Spleen (tissue), 11 donors: ENCODE data around the gene BCL7C. TPM values are rescaled to one million over a fixed set of nuclear protein-coding genes. Genes with fewer than 3 reads are reported as not detected.

Experiments
- DNase-seq: peaks from one replicate; pipeline ENCODE4 v3.0.0-alpha.2; 2020
- H3K27ac ChIP-seq, 8 donors: fragments of 200-600 bp; sonication (generic) in 7 of 8; 1 replicate in 4 of 8; 2 replicates in 4 of 8; pipeline versions ENCODE4 v1.5.0 to v1.8.0; 2016 to 2021; ENCODE audit warnings: inconsistent platforms in 4 of 8, mild to moderate bottlenecking in 4 of 8, moderate library complexity in 1 of 8
- H3K27me3 ChIP-seq, 7 donors: fragments of 200-600 bp; sonication (generic) in 6 of 7; replicated peaks in 1 of 7; 1 replicate in 4 of 7; 2 replicates in 3 of 7; pipeline versions ENCODE4 v1.5.0 to v1.8.0; 2016 to 2021; ENCODE audit warnings: inconsistent platforms in 3 of 7, mild to moderate bottlenecking in 1 of 7
- H3K36me3 ChIP-seq, 6 donors: fragments of 200-600 bp; sonication (generic) in 5 of 6; 1 replicate in 4 of 6; 2 replicates in 2 of 6; pipeline versions ENCODE4 v1.5.0 to v1.8.0; 2016 to 2021; ENCODE audit warnings: inconsistent platforms in 2 of 6
- H3K4me1 ChIP-seq, 6 donors: fragments of 200-600 bp; sonication (generic) in 5 of 6; 1 replicate in 3 of 6; 2 replicates in 3 of 6; pipeline versions ENCODE4 v1.5.0 to v1.8.0; 2016 to 2021; ENCODE audit warnings: inconsistent platforms in 3 of 6
- H3K4me3 ChIP-seq, 8 donors: fragments of 200-600 bp; sonication (generic) in 7 of 8; 1 replicate in 4 of 8; 2 replicates in 4 of 8; pipeline versions ENCODE4 v1.5.0 to v1.8.0; 2016 to 2021; ENCODE audit warnings: inconsistent platforms in 4 of 8, mild to moderate bottlenecking in 4 of 8, moderate library complexity in 2 of 8
- H3K9me3 ChIP-seq, 8 donors: fragments of 200-600 bp; sonication (generic) in 7 of 8; 1 replicate in 4 of 8; 2 replicates in 4 of 8; pipeline versions ENCODE4 v1.5.0 to v1.8.0; 2016 to 2021; ENCODE audit warnings: inconsistent platforms in 4 of 8
- POLR2A ChIP-seq, 3 donors: fragments of 450-650 bp; IDR thresholded peaks; one replicate each; pipeline ENCODE4 v1.5.1; 2017; ENCODE audit warnings: antibody characterized with exemption in 3 of 3, mild to moderate bottlenecking in 1 of 3
- POLR2AphosphoS5 ChIP-seq, 3 donors: sonication (generic); formaldehyde crosslinking; IDR thresholded peaks; one replicate each; pipeline ENCODE4 v1.5.1; 2017; ENCODE audit warnings: antibody characterized with exemption in 3 of 3
- whole genome bisulfite sequencing, 5 donors: extraction: QIAGEN DNeasy Blood & Tissue Kit in 3 of 5; methylation state at CpG; one replicate each; pipeline versions ENCODE4 v1.1.5 to v1.1.7; 2013 to 2018; 5-methylcytosine and 5-hydroxymethylcytosine counted together
- intact Hi-C: fragments of 100-400 bp; cut with DNase I; formaldehyde crosslinking; loops from one replicate; pipeline ENCODE4 v1.15.0; 2023; ENCODE audit warnings: low total_unique reads
- polyA plus RNA-seq, 3 donors: library from polyadenylated mRNA; stranded (reverse); fragments of 200-250 nt; gene quantifications; one replicate each; pipeline ENCODE4 v1.2.1, GENCODE V29; 2013
- total RNA-seq, 7 donors: library from RNA; depleted of rRNA in 3 of 7; stranded (reverse); fragments of >200 nt in 3 of 7; fragmentation: NEBNext Ultra II Directional in 4 of 7; extraction: Animal tissue kit (Norgen Biotek cat#: 25700) in 4 of 7; gene quantifications; one replicate each; pipeline versions ENCODE4 v1.1.0 to v1.2.1, GENCODE V29; 2016 to 2021
- TF ChIP-seq, protein P1 (sequence below), 11 experiments: fragments of 200-600 bp in 7 of 11; fragments of 450-650 bp in 4 of 11; sonication (generic) in 4 of 11; IDR thresholded peaks in 8 of 11; conservative IDR thresholded peaks in 3 of 11; 1 replicate in 7 of 11; 2 replicates in 4 of 11; pipeline versions ENCODE4 v1.4.0 to v1.8.0; 2016 to 2021; ENCODE audit warnings: antibody characterized with exemption in 11 of 11, inconsistent platforms in 4 of 11, mild to moderate bottlenecking in 1 of 11
- donor health status: healthy with polysubstance abuse.
- donor health status: DM: no; HTN: no; CAD: no; lungs with moderate emphysema.
- donor health status: DM: no; HTN: no; CAD: no.
- donor health status: Bipolar disorder and iron deficiency.
- donor health status: healthy.
- donor health status: DM: no; HTN: no; CAD: no.
- donor health status: DM: yes; HTN: yes; CAD: no.

Gene BCL7C
- total and polyA plus RNA-seq, 10 donors: 15.5 to 38.7 (median 22.9) TPM

DNA sequence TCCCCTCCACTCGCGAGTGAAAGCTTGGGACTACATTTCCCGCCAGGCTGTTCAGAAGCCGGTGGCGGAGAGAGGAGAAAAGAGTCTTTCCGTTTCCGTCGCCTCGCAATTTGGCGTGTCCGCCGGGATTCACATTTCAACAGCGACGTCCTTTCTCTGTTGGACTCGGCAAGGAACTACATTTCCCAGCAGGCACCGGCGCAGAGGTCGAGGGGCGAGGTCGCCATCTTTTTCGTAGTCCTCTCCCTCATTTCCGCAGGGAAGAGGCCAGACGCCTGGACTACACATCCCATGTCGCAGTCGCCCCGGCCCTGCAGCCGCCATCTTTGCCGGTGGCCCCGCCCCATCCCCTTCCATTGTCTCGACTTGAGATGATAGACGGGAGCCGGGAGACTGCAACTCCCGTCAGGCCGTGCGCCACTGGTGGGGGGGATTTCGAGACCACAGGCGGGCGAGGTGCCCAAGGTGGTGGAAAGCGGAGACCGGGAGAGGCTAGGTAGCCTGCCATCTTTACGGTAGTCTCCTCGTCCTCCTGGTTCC is 28.6 kb upstream of the BCL7C start:
- no peaks in the 10 kb centered on the region for H3K9me3 ChIP-seq
- intact Hi-C loops: no loop called here
- H3K4me1 ChIP-seq: peaks cover 7 to 45% (median 22%) of the 10 kb centered on the region in 6 donors
- peak; percentile 100 for DNase-seq
- peak overlapping the region; percentile 47 to 95 (median 78) for H3K4me3 ChIP-seq
- H3K36me3 ChIP-seq: peaks cover 0 to 21% (median 4%) of the 10 kb centered on the region in 6 donors
- WGBS, 5 donors: 0 to 1% (median 0%) methylated on average over 30 to 42 of the region's 42 CpGs
- H3K27ac ChIP-seq: peak overlapping the region; percentile 89 to 99 (median 96)
- TF ChIP-seq POLR2AphosphoS5 (IDR thresholded peaks at IDR 0.05): peak; percentile 74 to 87 (median 86)
- TF ChIP-seq, protein P1, sequence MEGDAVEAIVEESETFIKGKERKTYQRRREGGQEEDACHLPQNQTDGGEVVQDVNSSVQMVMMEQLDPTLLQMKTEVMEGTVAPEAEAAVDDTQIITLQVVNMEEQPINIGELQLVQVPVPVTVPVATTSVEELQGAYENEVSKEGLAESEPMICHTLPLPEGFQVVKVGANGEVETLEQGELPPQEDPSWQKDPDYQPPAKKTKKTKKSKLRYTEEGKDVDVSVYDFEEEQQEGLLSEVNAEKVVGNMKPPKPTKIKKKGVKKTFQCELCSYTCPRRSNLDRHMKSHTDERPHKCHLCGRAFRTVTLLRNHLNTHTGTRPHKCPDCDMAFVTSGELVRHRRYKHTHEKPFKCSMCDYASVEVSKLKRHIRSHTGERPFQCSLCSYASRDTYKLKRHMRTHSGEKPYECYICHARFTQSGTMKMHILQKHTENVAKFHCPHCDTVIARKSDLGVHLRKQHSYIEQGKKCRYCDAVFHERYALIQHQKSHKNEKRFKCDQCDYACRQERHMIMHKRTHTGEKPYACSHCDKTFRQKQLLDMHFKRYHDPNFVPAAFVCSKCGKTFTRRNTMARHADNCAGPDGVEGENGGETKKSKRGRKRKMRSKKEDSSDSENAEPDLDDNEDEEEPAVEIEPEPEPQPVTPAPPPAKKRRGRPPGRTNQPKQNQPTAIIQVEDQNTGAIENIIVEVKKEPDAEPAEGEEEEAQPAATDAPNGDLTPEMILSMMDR (IDR thresholded peaks at IDR 0.05 in 8 of 11, conservative IDR thresholded peaks at IDR 0.05 in 3 of 11): peak in 1 of 11 experiments; percentile 5
- peak in 1 of 3 donors; percentile 88 for TF ChIP-seq POLR2A (IDR thresholded peaks at IDR 0.05)
- H3K27me3 ChIP-seq: no peaks in the 10 kb centered on the region

DNA sequence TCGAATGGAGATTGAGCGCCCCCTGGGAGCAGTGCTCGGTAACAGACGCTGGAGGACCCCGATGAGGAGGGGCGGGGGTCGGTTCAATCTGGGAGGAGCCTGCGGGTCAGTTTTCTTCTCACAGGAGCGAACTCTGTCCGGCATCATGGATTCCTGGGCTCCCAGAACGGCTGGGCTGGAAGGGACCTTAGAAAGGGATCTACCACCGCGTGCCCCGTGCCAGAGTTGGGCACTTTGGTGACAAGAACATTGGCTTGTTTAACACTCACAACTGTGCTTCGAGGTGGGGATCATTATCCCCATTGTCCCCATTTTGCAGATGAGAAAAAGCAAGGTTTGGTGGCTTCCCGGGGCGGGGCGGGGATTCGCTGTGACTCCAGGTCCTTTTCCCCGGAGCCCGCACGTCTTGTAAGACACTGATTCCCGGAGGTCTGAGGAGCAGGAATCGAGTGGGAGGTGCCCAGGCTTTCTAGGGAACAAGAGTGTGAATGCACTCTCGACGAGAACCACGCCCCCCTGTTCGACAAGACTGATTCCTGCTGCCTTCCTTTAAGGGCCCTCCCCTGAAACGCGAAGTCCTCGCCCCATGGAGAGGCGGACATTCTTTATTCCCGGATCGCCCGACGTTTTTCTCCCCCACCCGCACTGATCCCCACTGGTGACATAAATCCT is 28.0 kb upstream of the BCL7C start:
- no peaks in the 10 kb centered on the region for H3K9me3 ChIP-seq
- peaks cover 7 to 45% (median 22%) of the 10 kb centered on the region in 6 donors for H3K4me1 ChIP-seq
- no peaks in the 10 kb centered on the region for H3K27me3 ChIP-seq
- H3K27ac ChIP-seq: peak overlapping the region; percentile 49 to 99 (median 96)
- 0 to 1% (median 1%) methylated on average over 31 to 37 of the region's 37 CpGs for WGBS, 5 donors
- DNase-seq: peak; percentile 96
- intact Hi-C loops: loop anchor here (2.0 kb wide), 1 partner anchor 77 kb away; no protein-coding TSS in a partner anchor
- peaks cover 0 to 15% (median 1%) of the 10 kb centered on the region in 6 donors for H3K36me3 ChIP-seq
- H3K4me3 ChIP-seq: peak overlapping the region; percentile 47 to 95 (median 78)
- TF ChIP-seq, protein P1 (IDR thresholded peaks at IDR 0.05 in 8 of 11, conservative IDR thresholded peaks at IDR 0.05 in 3 of 11): peak; percentile 79 to 96 (median 92)
- TF ChIP-seq POLR2A (IDR thresholded peaks at IDR 0.05) (no peak), POLR2AphosphoS5 (IDR thresholded peaks at IDR 0.05) (peak; percentile 25 to 52 (median 36))

DNA sequence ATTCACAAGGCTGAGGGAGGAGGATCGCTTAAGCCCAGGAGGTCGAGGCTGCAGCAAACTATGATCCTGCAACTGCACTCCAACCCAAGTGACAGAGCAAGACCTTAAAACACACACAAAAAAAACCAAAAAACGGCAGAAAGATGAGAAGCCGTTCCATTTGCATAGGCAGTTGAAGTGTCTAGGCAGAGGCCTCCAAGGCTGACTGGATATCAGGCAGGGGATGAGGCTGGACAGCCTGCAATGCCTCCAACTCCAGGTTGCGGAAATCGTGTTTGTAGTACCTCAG is 27.5 kb upstream of the BCL7C start:
- DNase-seq: no peak
- peaks cover 0 to 10% (median 0%) of the 10 kb centered on the region in 6 donors for H3K36me3 ChIP-seq
- H3K27me3 ChIP-seq: no peaks in the 10 kb centered on the region
- no peaks in the 10 kb centered on the region for H3K9me3 ChIP-seq
- WGBS, 5 donors: 27 to 31% (median 29%) methylated on average over 6 of the region's 6 CpGs
- H3K4me1 ChIP-seq: peaks cover 7 to 43% (median 22%) of the 10 kb centered on the region in 6 donors
- H3K27ac ChIP-seq: peak overlapping the region; percentile 49 to 99 (median 96)
- peak overlapping the region; percentile 47 to 95 (median 78) for H3K4me3 ChIP-seq
- no peak for TF ChIP-seq POLR2AphosphoS5 (IDR thresholded peaks at IDR 0.05)
- no peak for TF ChIP-seq POLR2A (IDR thresholded peaks at IDR 0.05)
- TF ChIP-seq, protein P1 (IDR thresholded peaks at IDR 0.05 in 8 of 11, conservative IDR thresholded peaks at IDR 0.05 in 3 of 11): no peak
- intact Hi-C loops: loop anchor here (2.0 kb wide), 1 partner anchor 77 kb away; no protein-coding TSS in a partner anchor

GRCh38 chr16:30920891-30921290 is 27.0 kb upstream of the BCL7C start:
- DNase-seq: no peak
- TF ChIP-seq POLR2A (IDR thresholded peaks at IDR 0.05): no peak
- TF ChIP-seq, protein P1 (IDR thresholded peaks at IDR 0.05 in 8 of 11, conservative IDR thresholded peaks at IDR 0.05 in 3 of 11): no peak
- Histone ChIP-seq H3K9me3 (no peaks in the 10 kb centered on the region), H3K36me3 (peaks cover 0 to 5% (median 0%) of the 10 kb centered on the region in 6 donors), H3K4me3 (no peak overlapping the region), H3K27me3 (no peaks in the 10 kb centered on the region), H3K27ac (peak overlapping the region in 6 of 8 donors; percentile 89 to 99 (median 96)), H3K4me1 (peaks cover 7 to 40% (median 20%) of the 10 kb centered on the region in 6 donors)
- intact Hi-C loops: loop anchor here (2.0 kb wide), 1 partner anchor 76 kb away; no protein-coding TSS in a partner anchor
- 43 to 61% (median 51%) methylated on average over 2 of the region's 2 CpGs for WGBS, 5 donors
